ENCODE results near the gene PDIA3. TPM values are rescaled to one million over a fixed set of nuclear protein-coding genes. Genes with fewer than 3 reads are reported as not detected.
A peak's percentile ranks its signal among the peaks of the same experiment; 100 is the strongest.

PDIA3 gene
- total RNA-seq, 3 donors from 2014 or later, result 434 to 498 (median 449) TPM

DNA sequence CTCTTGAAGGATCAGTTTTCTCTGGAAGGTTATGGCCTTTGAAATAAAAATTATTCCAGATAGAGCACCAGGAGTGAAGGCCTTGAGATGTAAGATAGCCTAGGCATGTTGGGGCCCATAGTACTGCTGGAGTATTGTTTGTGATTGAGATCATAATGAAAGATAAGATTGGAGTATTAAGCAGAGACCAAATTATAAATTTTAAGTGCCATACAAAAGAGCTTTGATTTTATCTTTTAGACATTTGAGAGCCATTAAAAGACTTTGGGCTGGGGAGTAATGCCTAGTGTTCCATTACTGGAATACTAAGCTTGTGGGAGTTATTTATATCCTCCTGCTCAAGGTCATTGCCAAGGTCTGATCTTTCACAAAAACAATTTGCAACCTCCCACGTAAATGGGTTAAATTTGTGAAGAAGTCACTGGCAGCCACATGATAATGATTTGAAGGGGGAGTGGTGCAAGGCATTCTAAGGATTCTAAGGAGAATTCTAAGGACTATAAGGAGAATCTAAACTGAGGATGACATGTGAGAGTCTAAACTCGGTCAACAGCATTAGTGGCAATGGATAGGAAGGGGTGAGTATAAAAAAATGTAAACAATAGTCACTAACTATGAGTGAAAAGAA lies 17.7 kb downstream of the PDIA3 start:
- H3K36me3 Mint-ChIP-seq (ENCODE audit: insufficient read depth), result peaks cover 34% of the 10 kb centered on the region
- no peak overlapping the region for H3K4me3 Mint-ChIP-seq
- no peak for ATAC-seq
- DNase-seq, result no peak
- H3K4me1 Mint-ChIP-seq (ENCODE audit: low read depth), result no peaks in the 10 kb centered on the region
- no peaks in the 10 kb centered on the region for H3K27me3 Mint-ChIP-seq (ENCODE audit: low read depth)
- no peaks in the 10 kb centered on the region for H3K9me3 Mint-ChIP-seq

DNA sequence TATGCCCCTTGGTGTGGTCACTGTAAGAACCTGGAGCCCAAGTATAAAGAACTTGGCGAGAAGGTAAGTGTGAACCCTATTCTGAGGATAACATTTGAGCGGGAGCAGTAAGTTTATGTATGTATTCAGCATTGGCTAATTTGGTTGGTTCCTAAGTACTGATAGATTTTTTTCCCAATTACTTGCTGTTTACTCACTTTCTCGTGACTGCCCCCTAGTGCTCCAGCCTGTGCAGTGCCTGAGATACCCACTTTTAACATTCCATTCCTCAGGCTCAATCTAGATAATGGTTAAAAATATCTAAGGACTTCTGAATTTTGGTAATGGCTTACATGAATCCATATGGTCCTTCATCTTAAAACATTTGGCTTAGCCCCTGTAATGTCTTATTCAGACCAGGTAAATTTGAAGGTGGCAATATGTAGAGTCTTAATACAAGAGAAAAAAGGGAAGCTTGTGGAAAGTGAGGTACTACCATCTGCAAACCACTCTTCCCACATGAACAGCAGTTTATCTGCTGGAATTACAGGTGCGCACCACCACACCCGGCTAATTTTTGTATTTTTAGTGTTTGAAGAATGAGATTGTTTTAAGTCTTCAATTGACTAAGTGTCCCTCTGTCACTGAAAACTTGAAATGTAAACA lies 23.5 kb downstream of the PDIA3 start:
- ATAC-seq (peak; percentile 68 to 71), DNase-seq (peak; percentile 57)
- H3K4me1 Mint-ChIP-seq (ENCODE audit: low read depth), result no peaks in the 10 kb centered on the region
- no peaks in the 10 kb centered on the region for H3K9me3 Mint-ChIP-seq
- peaks cover 48% of the 10 kb centered on the region for H3K36me3 Mint-ChIP-seq (ENCODE audit: insufficient read depth)
- H3K4me3 Mint-ChIP-seq, result no peak overlapping the region
- H3K27me3 Mint-ChIP-seq (ENCODE audit: low read depth), result no peaks in the 10 kb centered on the region

DNA sequence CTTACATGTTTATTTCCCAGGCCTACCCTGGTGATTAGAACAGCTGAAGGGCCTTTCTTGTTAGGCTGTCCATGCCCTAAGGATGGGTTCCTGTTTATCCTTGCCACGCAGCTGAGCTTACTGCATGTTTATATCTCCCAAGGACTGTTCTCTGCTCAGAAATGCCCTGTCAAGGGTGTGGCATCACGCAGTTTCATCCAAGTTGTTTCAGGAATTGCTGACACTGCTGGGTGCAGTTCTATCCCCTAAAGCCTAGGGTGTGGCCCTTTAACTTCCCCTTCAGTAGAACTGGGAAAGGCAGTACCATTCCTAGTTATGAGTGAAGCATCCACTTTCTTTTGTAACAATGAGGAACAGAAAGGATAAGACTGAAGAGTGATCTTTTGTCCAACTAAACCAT lies 25.6 kb downstream of the PDIA3 start:
- H3K9me3 Mint-ChIP-seq, result no peaks in the 10 kb centered on the region
- ATAC-seq (no peak), DNase-seq (no peak)
- no peak overlapping the region for H3K4me3 Mint-ChIP-seq
- peaks cover 41% of the 10 kb centered on the region for H3K36me3 Mint-ChIP-seq (ENCODE audit: insufficient read depth)
- H3K27me3 Mint-ChIP-seq (ENCODE audit: low read depth), result no peaks in the 10 kb centered on the region
- peaks cover 8% of the 10 kb centered on the region for H3K4me1 Mint-ChIP-seq (ENCODE audit: low read depth)

DNA sequence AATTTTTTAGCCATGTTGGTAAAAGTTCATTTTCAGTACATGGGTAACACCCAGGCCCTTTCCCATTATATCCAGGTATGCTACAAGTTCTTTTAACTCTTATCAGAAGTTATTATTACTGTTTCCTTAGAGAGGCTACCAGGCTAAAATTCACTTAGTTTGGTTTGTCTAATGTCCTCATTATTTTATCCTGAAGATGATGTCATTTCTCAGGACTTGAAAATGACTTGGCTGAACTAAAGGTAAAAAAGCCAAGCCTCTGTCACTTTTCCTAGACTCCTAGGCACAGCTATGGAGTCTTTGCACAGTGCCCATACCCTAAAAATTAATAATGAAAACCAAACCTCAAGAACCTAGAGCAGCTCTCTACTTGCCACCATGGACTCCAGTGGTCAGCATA lies 26.4 kb downstream of the PDIA3 start:
- Mint-ChIP-seq H3K27me3 (ENCODE audit: low read depth) (no peaks in the 10 kb centered on the region), H3K4me3 (no peak overlapping the region), H3K4me1 (ENCODE audit: low read depth) (peaks cover 15% of the 10 kb centered on the region), H3K9me3 (no peaks in the 10 kb centered on the region), H3K36me3 (ENCODE audit: insufficient read depth) (peaks cover 41% of the 10 kb centered on the region)
- ATAC-seq, result no peak
- no peak for DNase-seq

DNA sequence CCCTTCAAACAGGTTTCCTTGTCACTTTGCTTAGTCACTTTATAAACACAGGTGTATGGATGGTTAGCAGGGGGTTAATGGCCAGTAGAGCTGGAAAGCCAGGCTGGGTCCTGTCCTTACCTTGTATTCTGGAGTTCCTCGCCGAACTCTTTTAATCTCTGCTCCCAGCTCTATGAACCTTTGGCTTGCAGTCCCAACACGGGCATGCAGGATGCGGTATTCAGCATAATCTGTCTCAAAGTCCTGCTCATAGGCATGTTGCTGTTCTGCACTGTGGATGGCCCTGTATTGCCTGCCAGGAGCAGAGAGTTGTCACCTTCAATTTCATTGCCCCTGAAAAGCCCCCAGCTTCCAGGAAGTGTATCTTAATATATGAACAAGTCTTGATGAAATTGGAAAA lies 27.8 kb downstream of the PDIA3 start:
- no peak for DNase-seq
- Mint-ChIP-seq H3K36me3 (ENCODE audit: insufficient read depth) (peaks cover 31% of the 10 kb centered on the region), H3K27me3 (ENCODE audit: low read depth) (no peaks in the 10 kb centered on the region), H3K4me1 (ENCODE audit: low read depth) (peaks cover 22% of the 10 kb centered on the region), H3K9me3 (no peaks in the 10 kb centered on the region), H3K4me3 (no peak overlapping the region)
- no peak for ATAC-seq

DNA sequence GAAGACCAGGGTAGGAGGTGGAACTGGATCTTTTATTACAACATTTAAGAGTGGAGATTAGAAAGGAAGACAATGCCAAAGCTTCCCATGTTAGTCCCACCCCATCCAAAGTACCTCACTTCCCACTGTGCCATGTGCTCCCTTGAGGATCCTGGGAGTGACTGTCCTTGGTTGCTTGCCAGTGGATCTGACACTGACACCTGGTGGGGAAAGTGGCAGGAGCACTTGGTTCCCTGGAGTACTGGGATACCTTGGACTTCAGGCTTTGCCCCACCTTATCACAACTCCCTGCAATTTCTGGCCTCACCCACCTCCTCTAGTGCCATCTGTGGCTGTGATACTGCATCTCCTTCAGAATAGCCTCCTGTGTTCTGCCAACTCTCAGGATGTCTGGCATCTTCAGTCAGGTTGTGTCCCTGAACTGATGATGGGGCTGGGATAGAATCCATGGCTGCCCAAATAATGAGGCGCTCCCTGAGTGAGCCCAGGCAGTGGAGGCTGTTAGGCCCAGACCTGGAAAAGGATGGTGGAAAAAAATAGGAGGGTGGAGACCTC lies 29.2 kb downstream of the PDIA3 start:
- Mint-ChIP-seq H3K36me3 (ENCODE audit: insufficient read depth) (peaks cover 19% of the 10 kb centered on the region), H3K27me3 (ENCODE audit: low read depth) (no peaks in the 10 kb centered on the region), H3K4me3 (no peak overlapping the region), H3K9me3 (no peaks in the 10 kb centered on the region), H3K4me1 (ENCODE audit: low read depth) (peaks cover 23% of the 10 kb centered on the region)
- no peak for DNase-seq
- ATAC-seq, result no peak

DNA sequence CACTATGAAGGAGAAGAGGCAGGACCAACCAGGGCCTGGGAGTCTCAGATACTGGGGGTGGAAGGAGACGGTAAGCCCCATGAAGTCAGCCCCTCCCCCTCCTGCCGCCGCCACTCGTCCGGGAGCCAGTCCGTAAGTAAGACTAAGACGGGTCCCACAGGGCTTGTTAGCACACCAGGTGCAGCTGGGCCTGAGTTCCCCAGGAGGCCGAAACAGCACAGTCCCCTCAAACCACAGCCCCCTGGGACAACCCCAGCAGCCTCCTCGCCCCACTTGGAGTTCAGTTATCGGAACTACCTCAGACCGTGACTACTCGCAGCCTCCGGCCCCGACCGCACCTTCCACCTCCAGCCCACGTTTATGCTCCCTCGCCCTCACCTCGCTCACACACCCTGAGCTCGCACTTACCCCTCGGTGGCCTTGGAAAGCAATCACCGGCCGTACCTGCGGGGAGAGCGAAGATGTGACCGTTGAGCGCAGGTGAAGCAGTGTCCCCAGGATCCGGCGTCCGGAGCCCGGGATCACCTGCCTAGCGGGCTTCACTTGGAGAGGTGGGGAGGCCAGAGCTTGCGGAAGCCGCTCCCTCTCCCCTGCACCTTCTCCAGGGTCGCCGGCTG lies 30.0 kb downstream of the PDIA3 start:
- H3K36me3 Mint-ChIP-seq (ENCODE audit: insufficient read depth), result peaks cover 13% of the 10 kb centered on the region
- peak in 1 of 2 donors; percentile 2 for ATAC-seq
- no peaks in the 10 kb centered on the region for H3K27me3 Mint-ChIP-seq (ENCODE audit: low read depth)
- DNase-seq, result peak; percentile 17
- H3K9me3 Mint-ChIP-seq, result no peaks in the 10 kb centered on the region
- peaks cover 23% of the 10 kb centered on the region for H3K4me1 Mint-ChIP-seq (ENCODE audit: low read depth)
- H3K4me3 Mint-ChIP-seq, result peak overlapping the region; percentile 86

DNA sequence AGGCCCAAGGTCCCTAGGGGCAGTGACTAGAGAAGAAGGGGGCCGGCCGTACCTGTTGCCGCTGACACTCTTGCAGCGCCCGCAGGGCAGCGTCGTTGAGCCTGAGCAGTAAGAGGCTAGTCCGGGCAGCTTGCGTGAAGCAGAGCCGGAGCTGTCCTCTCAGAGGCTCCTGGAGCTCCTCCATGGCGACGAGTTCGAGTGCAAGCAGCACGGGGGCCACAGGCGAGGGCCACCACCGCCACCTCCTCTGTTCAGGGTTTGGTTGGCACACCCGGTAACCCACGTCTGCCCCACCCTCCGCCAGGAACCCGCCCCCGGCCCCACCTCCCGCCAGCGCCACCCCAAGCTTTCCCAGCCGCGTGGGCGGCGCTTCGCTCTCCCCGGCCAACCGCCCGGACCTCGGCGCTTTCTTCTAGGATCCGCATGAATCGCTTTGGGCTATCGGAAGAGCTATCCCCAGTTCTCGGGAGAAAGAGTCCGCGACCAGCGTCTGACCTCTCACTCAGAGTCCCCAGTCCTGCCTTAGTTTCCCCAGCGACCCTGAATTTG lies 30.6 kb downstream of the PDIA3 start, which contains the start of gene ELL3:
Gene ELL3, minus strand, starts transcription at position 249 of the 549 bp plus-strand sequence. Its CDS starts 65 bp downstream, at position 184.
- ATAC-seq, result peak; percentile 68 to 70
- no peaks in the 10 kb centered on the region for H3K27me3 Mint-ChIP-seq (ENCODE audit: low read depth)
- H3K4me3 Mint-ChIP-seq, result peak within 1 kb of the TSS; percentile 86
- H3K4me1 Mint-ChIP-seq (ENCODE audit: low read depth), result peaks cover 23% of the 10 kb centered on the region
- H3K36me3 Mint-ChIP-seq (ENCODE audit: insufficient read depth), result peaks cover 10% of the 10 kb centered on the region
- DNase-seq, result peak; percentile 74
- H3K9me3 Mint-ChIP-seq, result no peaks in the 10 kb centered on the region

DNA sequence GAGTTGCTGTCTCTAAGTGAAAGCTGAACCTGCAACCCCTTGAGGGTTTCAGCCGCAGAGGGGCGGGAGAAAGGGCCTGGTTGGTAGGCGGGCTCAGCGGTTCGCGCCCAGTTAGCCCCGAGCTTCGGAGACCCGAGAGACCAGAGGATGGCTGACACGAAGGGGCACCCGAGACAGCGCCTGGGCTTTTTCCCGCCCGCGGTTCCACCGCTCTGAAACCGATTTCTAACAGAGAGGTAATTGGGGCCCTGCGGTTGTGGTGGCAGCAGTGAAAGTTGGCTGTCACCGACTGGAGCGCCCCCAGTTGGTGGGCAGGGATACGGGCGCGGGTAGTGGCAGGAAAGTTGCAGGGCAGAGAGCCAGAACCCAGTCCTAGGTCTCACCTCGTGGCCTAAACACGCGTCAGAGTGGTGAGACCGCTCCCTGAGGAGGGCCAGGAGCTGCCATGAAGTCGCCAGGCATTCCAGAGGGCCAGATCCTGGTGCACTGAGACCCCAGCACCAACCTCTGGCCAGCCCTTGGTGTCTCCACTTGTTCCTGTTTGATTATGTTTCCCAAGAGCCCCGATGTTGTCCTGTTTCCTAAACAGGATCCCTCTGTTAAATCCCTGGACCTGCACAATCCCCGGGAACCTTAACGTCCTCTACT lies 31.2 kb downstream of the PDIA3 start:
- ATAC-seq (peak; percentile 83 to 91), DNase-seq (peak; percentile 76)
- H3K27me3 Mint-ChIP-seq (ENCODE audit: low read depth), result no peaks in the 10 kb centered on the region
- H3K9me3 Mint-ChIP-seq, result no peaks in the 10 kb centered on the region
- H3K4me3 Mint-ChIP-seq, result peak overlapping the region; percentile 86
- H3K4me1 Mint-ChIP-seq (ENCODE audit: low read depth), result peaks cover 23% of the 10 kb centered on the region
- H3K36me3 Mint-ChIP-seq (ENCODE audit: insufficient read depth), result peaks cover 7% of the 10 kb centered on the region

DNA sequence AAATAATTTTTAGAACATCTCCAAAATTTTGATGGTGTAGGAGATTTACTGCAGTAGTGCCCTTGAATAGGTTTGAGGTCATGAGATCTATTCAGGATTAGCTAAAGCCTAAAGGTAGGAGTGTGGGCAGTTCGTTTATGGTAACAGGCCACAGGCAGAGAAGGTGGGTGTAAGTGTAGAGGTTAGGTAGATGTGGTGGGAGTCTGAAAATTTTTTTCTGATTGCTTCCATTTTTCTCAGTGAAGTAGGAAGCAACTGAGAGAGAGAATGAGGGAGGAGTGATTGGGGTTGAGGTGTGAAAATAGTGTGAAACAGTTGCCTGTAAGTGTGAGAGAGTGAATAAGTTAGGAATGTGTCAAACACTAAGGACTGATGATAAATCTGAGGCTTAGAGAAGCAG lies 32.8 kb downstream of the PDIA3 start:
- Mint-ChIP-seq H3K36me3 (ENCODE audit: insufficient read depth) (no peaks in the 10 kb centered on the region), H3K4me1 (ENCODE audit: low read depth) (peaks cover 23% of the 10 kb centered on the region), H3K4me3 (peak overlapping the region; percentile 2), H3K9me3 (no peaks in the 10 kb centered on the region), H3K27me3 (ENCODE audit: low read depth) (no peaks in the 10 kb centered on the region)
- no peak for ATAC-seq
- no peak for DNase-seq

DNA sequence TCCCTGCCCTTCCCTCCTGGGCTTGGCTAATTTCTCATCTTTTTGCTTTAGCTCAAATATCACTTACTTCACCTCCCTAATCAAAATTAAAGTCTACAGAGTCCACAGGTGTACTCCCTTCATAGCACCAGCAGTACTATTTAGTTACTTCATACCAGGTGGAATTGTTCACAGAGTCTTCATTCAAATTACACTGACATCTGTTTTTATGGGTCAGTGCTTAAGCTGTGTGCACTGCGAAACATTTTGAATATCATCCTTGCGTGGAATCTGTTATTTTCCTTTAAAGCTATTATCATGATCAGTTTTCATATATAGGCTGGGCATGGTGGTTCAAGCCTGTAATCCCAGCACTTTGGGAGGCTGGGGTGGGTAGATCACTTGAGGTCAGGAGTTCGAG lies 43.2 kb downstream of the PDIA3 start:
- no peaks in the 10 kb centered on the region for H3K9me3 Mint-ChIP-seq
- DNase-seq, result no peak
- peaks cover 19% of the 10 kb centered on the region for H3K4me1 Mint-ChIP-seq (ENCODE audit: low read depth)
- no peak overlapping the region for H3K4me3 Mint-ChIP-seq
- ATAC-seq, result no peak
- H3K27me3 Mint-ChIP-seq (ENCODE audit: low read depth), result no peaks in the 10 kb centered on the region
- peaks cover 10% of the 10 kb centered on the region for H3K36me3 Mint-ChIP-seq (ENCODE audit: insufficient read depth)

DNA sequence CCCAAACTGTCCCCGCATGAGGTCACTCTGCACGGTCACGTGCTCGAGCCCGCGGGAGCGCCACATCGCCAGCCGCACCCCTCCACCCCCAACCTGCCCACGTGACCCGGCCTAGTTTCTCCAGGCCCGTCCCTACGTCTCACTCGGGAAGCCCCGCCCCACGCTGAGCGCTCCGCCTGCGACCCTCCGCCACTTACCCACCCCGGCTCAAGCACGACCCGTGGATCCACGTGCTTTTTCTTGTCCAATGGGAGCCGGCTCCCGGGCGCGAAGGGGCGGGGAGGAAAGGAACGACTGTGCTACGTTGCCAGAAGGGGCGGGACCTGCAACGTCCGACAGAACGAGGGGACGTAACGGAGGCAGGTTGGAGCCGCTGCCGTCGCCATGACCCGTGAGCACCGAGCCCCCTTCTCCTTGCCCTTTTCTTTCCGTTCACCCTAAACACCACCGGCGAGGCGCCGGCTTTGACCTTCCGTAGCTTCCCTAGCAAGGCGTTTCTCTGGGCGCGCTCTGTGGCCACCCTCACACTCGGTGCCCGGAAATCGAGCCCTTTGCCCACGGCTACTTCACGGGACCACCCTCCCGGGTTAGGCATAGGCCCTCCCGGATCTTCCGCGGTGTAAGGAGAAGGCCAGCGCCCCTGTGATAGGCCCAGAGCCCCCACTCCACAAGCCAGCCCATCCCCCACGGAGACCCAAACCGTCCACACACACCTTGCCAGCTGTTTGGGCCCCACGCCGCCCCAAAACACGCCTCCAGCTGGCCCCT lies 45.9 kb downstream of the PDIA3 start, which contains the start of gene SERF2:
Gene SERF2, plus strand, starts transcription at position 328 of the 768 bp plus-strand sequence. Its CDS starts 57 bp downstream, at position 385.
- no peaks in the 10 kb centered on the region for H3K27me3 Mint-ChIP-seq (ENCODE audit: low read depth)
- H3K4me3 Mint-ChIP-seq, result peak within 1 kb of the TSS; percentile 98
- H3K9me3 Mint-ChIP-seq, result no peaks in the 10 kb centered on the region
- ATAC-seq (peak; percentile 96 to 97), DNase-seq (peak; percentile 99)
- peaks cover 40% of the 10 kb centered on the region for H3K4me1 Mint-ChIP-seq (ENCODE audit: low read depth)
- peaks cover 31% of the 10 kb centered on the region for H3K36me3 Mint-ChIP-seq (ENCODE audit: insufficient read depth)

DNA sequence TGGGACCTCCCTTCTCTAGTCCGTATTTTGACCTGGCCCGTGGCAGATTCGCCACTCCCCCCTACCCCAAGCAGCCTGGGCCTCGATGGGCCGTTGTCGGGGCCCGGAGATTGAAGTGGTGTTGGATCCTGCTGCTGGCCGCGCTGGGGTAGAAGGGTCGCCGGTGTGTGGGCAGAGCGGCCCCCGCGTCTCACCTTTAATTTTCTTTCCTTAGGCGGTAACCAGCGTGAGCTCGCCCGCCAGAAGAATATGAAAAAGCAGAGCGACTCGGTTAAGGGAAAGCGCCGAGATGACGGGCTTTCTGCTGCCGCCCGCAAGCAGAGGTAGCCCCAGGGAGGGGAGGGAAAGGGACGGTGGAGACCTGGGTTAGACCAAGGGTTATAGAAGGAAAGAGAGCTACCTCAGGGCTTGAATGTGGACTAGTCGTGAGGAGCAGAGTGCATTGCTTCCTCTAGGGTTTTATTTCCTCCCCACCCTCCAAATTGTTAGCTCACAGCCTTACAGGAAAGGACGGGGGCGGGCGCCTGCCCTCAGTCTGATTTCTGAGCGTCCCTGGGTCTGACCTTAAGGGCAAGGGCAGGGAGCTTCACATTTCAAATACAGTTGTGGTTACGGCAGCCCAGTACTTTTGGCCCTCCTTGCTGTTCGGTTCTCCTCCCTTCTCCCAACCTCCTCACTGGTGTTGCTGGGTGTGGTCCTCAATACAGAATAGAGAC lies 46.7 kb downstream of the PDIA3 start:
- Mint-ChIP-seq H3K9me3 (no peaks in the 10 kb centered on the region), H3K4me3 (peak overlapping the region; percentile 98), H3K36me3 (ENCODE audit: insufficient read depth) (peaks cover 31% of the 10 kb centered on the region), H3K4me1 (ENCODE audit: low read depth) (peaks cover 40% of the 10 kb centered on the region), H3K27me3 (ENCODE audit: low read depth) (no peaks in the 10 kb centered on the region)
- peak; percentile 34 for DNase-seq
- no peak for ATAC-seq

All from activated T-cell treated with anti-CD3 and anti-CD28 coated beads, Interleukin-2, amount 50 U/mL, for 4 hours (primary cell).